Upper lobe of left lung (tissue), 4 donors: ENCODE measurements around the gene GMDS.

Source experiments
- CTCF ChIP-seq, 6 experiments: fragments of 450-650 bp in 4 of 6; fragments of 200-600 bp in 2 of 6; sonication (generic) in 2 of 6; IDR thresholded peaks; one replicate each; pipeline ENCODE4 v1.5.1; 2016 to 2019; ENCODE audit warnings: antibody characterized with exemption in 6 of 6
- POLR2A ChIP-seq, 4 donors: fragments of 450-650 bp; IDR thresholded peaks; one replicate each; pipeline ENCODE4 v1.5.1; 2016 to 2017; ENCODE audit warnings: antibody characterized with exemption in 4 of 4, mild to moderate bottlenecking in 2 of 4

DNA sequence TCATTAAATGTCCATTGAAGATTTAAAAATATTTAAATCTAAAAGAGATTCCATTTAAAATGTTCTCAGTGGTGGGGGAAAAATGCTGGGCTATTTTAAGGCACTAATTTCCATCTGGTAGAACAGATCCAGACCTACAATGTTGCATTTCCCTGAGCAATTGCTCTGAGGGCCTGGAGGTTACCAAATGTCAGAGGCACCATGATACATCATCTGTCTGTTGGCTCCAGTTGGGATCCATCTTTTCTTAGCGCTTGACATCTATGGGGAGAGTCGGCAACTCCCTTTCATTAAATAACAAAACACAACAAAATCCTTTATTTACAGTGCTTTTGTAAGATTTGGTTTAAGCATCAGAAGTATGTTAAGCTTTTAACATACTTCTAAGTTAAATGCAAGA, 411.2 kb downstream of the GMDS start:
- TF ChIP-seq CTCF (IDR thresholded peaks at IDR 0.05) (no peak), POLR2A (IDR thresholded peaks at IDR 0.05) (no peak)
